ENCODE data around the gene MYLK. TPM values are rescaled to one million over a fixed set of nuclear protein-coding genes. Genes with fewer than 3 reads are reported as not detected.
"Not testable (repeated sequence)": the region's sequence is repeated elsewhere in the genome, so short reads cannot be mapped to it uniquely, and the experiment has no call there.

MYLK gene
- total and polyA plus RNA-seq, 4 donors, result 17.1 to 158 (median 41.9) TPM

DNA sequence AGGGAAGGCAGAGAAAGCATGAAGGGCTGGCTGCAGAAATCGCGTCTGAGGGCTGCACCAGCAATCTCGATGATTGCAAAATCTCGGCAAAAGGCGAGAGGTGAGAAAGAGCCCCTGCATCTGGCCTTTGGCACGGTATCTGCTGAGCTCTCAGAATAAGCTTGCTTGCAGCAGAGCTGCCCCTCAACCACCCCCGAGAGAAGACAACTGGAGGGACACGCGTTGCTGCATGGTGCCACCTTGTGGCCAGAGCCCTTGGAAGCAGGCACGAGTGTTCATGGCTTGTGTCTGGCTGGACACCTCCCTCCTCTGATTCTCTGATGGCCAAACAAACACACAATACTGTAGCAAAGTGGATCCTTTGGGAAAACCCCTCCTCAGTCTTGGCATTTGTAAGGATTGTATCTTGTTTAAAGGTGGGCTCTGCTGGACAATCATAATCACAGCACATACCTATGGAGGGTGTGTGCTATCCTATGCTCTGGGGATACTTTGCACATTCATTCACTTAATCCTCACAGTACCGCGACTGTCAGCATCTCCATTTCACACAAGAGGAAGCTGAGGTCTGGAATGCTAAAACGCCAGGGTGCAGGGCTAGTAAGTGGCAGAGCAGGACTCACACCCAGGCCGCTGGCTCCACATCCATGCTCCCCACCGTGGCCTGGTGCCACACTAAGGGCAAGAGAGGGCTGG lies 164.9 kb downstream of the MYLK start:
- H3K27me3 ChIP-seq (ENCODE audit: control insufficient read depth in 4 of 4, insufficient read depth in 4 of 4, low read length in 3 of 4); H3K9ac ChIP-seq (ENCODE audit: low read depth in 1 of 2, low read length in 2 of 2); H3K9me3 ChIP-seq (ENCODE audit: control insufficient read depth in 4 of 4, low read length in 3 of 4); H3K27ac ChIP-seq (ENCODE audit: low read depth in 1 of 2, low read length in 2 of 2); H3K4me3 ChIP-seq (ENCODE audit: low read depth in 1 of 3, low read length in 3 of 3); H3K4me1 ChIP-seq (ENCODE audit: control insufficient read depth in 4 of 4, insufficient read depth in 4 of 4, low read length in 3 of 4): not testable (repeated sequence)
- peaks cover 3 to 31% (median 13%) of the 10 kb centered on the region in 4 donors for H3K36me3 ChIP-seq (ENCODE audit: control insufficient read depth in 4 of 4, insufficient read depth in 3 of 4, low read depth in 1 of 4, low read length in 3 of 4)
- TF ChIP-seq RAD21 (IDR thresholded peaks at IDR 0.05) (peak; percentile 70 to 81), NR2F2 (IDR thresholded peaks at IDR 0.05) (peak; percentile 12)
- TF ChIP-seq, protein P1, sequence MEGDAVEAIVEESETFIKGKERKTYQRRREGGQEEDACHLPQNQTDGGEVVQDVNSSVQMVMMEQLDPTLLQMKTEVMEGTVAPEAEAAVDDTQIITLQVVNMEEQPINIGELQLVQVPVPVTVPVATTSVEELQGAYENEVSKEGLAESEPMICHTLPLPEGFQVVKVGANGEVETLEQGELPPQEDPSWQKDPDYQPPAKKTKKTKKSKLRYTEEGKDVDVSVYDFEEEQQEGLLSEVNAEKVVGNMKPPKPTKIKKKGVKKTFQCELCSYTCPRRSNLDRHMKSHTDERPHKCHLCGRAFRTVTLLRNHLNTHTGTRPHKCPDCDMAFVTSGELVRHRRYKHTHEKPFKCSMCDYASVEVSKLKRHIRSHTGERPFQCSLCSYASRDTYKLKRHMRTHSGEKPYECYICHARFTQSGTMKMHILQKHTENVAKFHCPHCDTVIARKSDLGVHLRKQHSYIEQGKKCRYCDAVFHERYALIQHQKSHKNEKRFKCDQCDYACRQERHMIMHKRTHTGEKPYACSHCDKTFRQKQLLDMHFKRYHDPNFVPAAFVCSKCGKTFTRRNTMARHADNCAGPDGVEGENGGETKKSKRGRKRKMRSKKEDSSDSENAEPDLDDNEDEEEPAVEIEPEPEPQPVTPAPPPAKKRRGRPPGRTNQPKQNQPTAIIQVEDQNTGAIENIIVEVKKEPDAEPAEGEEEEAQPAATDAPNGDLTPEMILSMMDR (IDR thresholded peaks at IDR 0.05; ENCODE audit: low read depth, low read length, missing input control), result peak; percentile 52
- peak; percentile 76 for DNase-seq (ENCODE audit: low spot score)
- WGBS, result 43% methylated on average over 15 of the region's 15 CpGs

DNA sequence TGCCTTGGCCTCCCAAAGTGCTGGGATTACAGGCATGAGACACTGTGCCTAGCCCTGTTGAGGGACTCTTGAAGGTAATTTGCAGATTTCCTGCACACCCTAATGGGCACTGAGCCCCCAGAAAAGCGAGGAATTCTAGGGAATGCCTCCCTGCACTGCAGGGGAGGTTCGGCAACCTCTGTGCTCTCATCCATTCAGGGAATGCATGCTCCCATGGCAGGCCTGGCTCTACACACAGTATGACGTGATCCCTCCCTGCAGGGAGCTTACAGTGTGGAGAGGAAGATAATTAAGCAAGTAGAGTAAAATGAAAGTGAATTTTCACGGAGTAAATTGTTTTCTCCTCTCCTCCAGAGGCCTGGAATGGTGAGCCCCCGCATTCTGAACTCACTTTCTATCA lies 166.0 kb downstream of the MYLK start:
- 88% methylated on average over 5 of the region's 5 CpGs for WGBS
- DNase-seq (ENCODE audit: low spot score), result no peak
- no peak overlapping the region for H3K4me3 ChIP-seq (ENCODE audit: low read depth in 1 of 3, low read length in 3 of 3)
- H3K4me1 ChIP-seq (ENCODE audit: control insufficient read depth in 4 of 4, insufficient read depth in 4 of 4, low read length in 3 of 4), result no peaks in the 10 kb centered on the region
- TF ChIP-seq, protein P1 (IDR thresholded peaks at IDR 0.05; ENCODE audit: low read depth, low read length, missing input control), result no peak
- no peak for TF ChIP-seq HNF4G (IDR thresholded peaks at IDR 0.05)
- TF ChIP-seq RXRA (IDR thresholded peaks at IDR 0.05), result no peak
- TF ChIP-seq, protein P2, sequence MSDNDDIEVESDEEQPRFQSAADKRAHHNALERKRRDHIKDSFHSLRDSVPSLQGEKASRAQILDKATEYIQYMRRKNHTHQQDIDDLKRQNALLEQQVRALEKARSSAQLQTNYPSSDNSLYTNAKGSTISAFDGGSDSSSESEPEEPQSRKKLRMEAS (IDR thresholded peaks at IDR 0.05), result no peak
- TF ChIP-seq NR2F2 (IDR thresholded peaks at IDR 0.05), result no peak
- H3K27me3 ChIP-seq (ENCODE audit: control insufficient read depth in 4 of 4, insufficient read depth in 4 of 4, low read length in 3 of 4), result no peaks in the 10 kb centered on the region
- H3K9me3 ChIP-seq (ENCODE audit: control insufficient read depth in 4 of 4, low read length in 3 of 4), result no peaks in the 10 kb centered on the region
- H3K27ac ChIP-seq (ENCODE audit: low read depth in 1 of 2, low read length in 2 of 2), result no peak overlapping the region
- H3K36me3 ChIP-seq (ENCODE audit: control insufficient read depth in 4 of 4, insufficient read depth in 3 of 4, low read depth in 1 of 4, low read length in 3 of 4), result peaks cover 3 to 35% (median 16%) of the 10 kb centered on the region in 4 donors
- H3K9ac ChIP-seq (ENCODE audit: low read depth in 1 of 2, low read length in 2 of 2), result no peak overlapping the region

GRCh38 chr3:123717451-123717850 lies 166.7 kb downstream of the MYLK start:
- H3K4me1 ChIP-seq (ENCODE audit: control insufficient read depth in 4 of 4, insufficient read depth in 4 of 4, low read length in 3 of 4); H3K27me3 ChIP-seq (ENCODE audit: control insufficient read depth in 4 of 4, insufficient read depth in 4 of 4, low read length in 3 of 4); H3K27ac ChIP-seq (ENCODE audit: low read depth in 1 of 2, low read length in 2 of 2); DNase-seq (ENCODE audit: low spot score); H3K9me3 ChIP-seq (ENCODE audit: control insufficient read depth in 4 of 4, low read length in 3 of 4); H3K4me3 ChIP-seq (ENCODE audit: low read depth in 1 of 3, low read length in 3 of 3); H3K9ac ChIP-seq (ENCODE audit: low read depth in 1 of 2, low read length in 2 of 2): not testable (repeated sequence)
- WGBS, result 72% methylated on average over 2 of the region's 2 CpGs
- peaks cover 3 to 38% (median 16%) of the 10 kb centered on the region in 4 donors for H3K36me3 ChIP-seq (ENCODE audit: control insufficient read depth in 4 of 4, insufficient read depth in 3 of 4, low read depth in 1 of 4, low read length in 3 of 4)

GRCh38 chr3:123716411-123716810 lies 167.7 kb downstream of the MYLK start:
- no peak for TF ChIP-seq ZBTB33 (IDR thresholded peaks at IDR 0.05)
- TF ChIP-seq FOXA1 (IDR thresholded peaks at IDR 0.05), result no peak
- TF ChIP-seq RAD21 (IDR thresholded peaks at IDR 0.05), result no peak
- TF ChIP-seq ATF3 (IDR thresholded peaks at IDR 0.05), result no peak
- TF ChIP-seq YY1 (IDR thresholded peaks at IDR 0.05), result no peak
- TF ChIP-seq HNF4G (IDR thresholded peaks at IDR 0.05), result no peak
- no peak for TF ChIP-seq JUND (IDR thresholded peaks at IDR 0.05)
- no peak for TF ChIP-seq NR2F2 (IDR thresholded peaks at IDR 0.05)
- no peak for TF ChIP-seq GABPA (IDR thresholded peaks at IDR 0.05 in 1 of 2, conservative IDR thresholded peaks at IDR 0.05 in 1 of 2)
- no peak overlapping the region for H3K27ac ChIP-seq (ENCODE audit: low read depth in 1 of 2, low read length in 2 of 2)
- DNase-seq (ENCODE audit: low spot score), result no peak
- H3K9ac ChIP-seq (ENCODE audit: low read depth in 1 of 2, low read length in 2 of 2), result no peak overlapping the region
- H3K27me3 ChIP-seq (ENCODE audit: control insufficient read depth in 4 of 4, insufficient read depth in 4 of 4, low read length in 3 of 4), result no peaks in the 10 kb centered on the region
- 93% methylated on average over 4 of the region's 4 CpGs for WGBS
- H3K4me1 ChIP-seq (ENCODE audit: control insufficient read depth in 4 of 4, insufficient read depth in 4 of 4, low read length in 3 of 4), result peaks cover 0 to 3% (median 0%) of the 10 kb centered on the region in 4 donors
- H3K9me3 ChIP-seq (ENCODE audit: control insufficient read depth in 4 of 4, low read length in 3 of 4), result no peaks in the 10 kb centered on the region
- peaks cover 3 to 37% (median 15%) of the 10 kb centered on the region in 4 donors for H3K36me3 ChIP-seq (ENCODE audit: control insufficient read depth in 4 of 4, insufficient read depth in 3 of 4, low read depth in 1 of 4, low read length in 3 of 4)
- no peak overlapping the region for H3K4me3 ChIP-seq (ENCODE audit: low read depth in 1 of 3, low read length in 3 of 3)

Measured in liver (tissue), 9 donors.